Measurements from ENCODE around the gene LMX1B.

LMX1B gene

DNA sequence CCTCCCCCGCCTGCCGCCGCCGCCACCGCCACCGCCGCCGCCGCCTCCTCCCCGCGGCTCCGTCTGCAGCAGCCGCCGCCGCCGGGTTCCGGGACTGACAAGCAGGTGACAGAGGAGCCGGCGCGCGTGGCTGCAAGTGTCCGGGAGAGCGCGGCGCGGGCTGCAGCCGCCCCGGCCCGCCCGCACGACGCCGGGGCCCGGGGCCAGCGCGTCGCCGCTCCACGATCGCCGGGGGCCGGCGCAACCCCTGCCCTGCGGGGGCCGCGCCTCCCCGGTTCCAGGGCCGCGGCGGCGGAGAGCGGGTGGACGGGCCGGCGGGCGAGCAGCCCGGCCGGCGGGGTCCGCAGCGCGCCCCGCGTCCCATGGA, 343 bp downstream of the LMX1B start:
- peaks cover 3% of the 10 kb centered on the region for H3K4me1 ChIP-seq
- peaks cover 98% of the 10 kb centered on the region for H3K27me3 ChIP-seq
- TF ChIP-seq, protein P1, sequence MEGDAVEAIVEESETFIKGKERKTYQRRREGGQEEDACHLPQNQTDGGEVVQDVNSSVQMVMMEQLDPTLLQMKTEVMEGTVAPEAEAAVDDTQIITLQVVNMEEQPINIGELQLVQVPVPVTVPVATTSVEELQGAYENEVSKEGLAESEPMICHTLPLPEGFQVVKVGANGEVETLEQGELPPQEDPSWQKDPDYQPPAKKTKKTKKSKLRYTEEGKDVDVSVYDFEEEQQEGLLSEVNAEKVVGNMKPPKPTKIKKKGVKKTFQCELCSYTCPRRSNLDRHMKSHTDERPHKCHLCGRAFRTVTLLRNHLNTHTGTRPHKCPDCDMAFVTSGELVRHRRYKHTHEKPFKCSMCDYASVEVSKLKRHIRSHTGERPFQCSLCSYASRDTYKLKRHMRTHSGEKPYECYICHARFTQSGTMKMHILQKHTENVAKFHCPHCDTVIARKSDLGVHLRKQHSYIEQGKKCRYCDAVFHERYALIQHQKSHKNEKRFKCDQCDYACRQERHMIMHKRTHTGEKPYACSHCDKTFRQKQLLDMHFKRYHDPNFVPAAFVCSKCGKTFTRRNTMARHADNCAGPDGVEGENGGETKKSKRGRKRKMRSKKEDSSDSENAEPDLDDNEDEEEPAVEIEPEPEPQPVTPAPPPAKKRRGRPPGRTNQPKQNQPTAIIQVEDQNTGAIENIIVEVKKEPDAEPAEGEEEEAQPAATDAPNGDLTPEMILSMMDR (IDR thresholded peaks at IDR 0.05; ENCODE audit: low read depth, low read length): no peak
- H3K4me3 ChIP-seq (ENCODE audit: low read depth, low read length): no peak overlapping the region
- no peaks in the 10 kb centered on the region for H3K36me3 ChIP-seq
- H3K9me3 ChIP-seq: no peaks in the 10 kb centered on the region
- no peak for DNase-seq

DNA sequence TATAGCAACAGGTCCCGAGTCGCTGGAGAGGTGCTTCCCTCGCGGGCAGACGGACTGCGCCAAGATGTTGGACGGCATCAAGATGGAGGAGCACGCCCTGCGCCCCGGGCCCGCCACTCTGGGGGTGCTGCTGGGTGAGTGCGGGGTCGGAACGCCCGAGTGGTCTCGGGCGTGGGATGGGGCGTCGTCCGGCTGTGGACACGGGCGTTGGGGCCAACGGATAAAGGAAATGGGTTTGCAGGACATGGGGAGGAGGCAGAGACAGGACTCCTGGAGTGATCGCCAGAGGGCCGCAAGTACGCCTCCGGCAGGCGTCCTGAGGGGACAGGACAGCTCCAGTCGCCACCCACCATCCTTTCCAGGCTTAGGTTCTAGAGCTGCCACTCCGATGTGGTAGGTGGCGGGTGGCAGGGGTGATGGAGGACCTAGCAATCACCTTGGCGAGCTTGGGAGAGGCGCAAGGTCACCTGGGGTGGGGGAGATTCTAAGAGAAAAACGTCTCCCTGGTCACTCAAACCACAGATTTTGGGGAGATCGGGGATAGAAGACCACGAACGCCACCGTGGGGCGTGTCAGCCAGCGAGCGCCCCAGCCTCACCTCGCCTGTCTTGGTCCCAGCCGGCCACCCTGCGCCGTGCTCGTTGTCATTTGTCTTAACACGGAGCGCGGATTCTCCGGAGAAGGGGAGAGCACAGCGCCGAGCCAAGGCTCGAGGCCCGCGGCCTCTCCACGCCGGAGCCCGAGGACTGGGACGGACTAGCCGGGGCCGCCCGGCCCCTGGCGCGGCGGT, 922 bp downstream of the LMX1B start:
- TF ChIP-seq, protein P1 (IDR thresholded peaks at IDR 0.05; ENCODE audit: low read depth, low read length): no peak
- Histone ChIP-seq H3K9me3 (no peaks in the 10 kb centered on the region), H3K4me3 (ENCODE audit: low read depth, low read length) (no peak overlapping the region), H3K27me3 (peaks cover 98% of the 10 kb centered on the region), H3K4me1 (peaks cover 3% of the 10 kb centered on the region), H3K36me3 (no peaks in the 10 kb centered on the region)
- no peak for DNase-seq

DNA sequence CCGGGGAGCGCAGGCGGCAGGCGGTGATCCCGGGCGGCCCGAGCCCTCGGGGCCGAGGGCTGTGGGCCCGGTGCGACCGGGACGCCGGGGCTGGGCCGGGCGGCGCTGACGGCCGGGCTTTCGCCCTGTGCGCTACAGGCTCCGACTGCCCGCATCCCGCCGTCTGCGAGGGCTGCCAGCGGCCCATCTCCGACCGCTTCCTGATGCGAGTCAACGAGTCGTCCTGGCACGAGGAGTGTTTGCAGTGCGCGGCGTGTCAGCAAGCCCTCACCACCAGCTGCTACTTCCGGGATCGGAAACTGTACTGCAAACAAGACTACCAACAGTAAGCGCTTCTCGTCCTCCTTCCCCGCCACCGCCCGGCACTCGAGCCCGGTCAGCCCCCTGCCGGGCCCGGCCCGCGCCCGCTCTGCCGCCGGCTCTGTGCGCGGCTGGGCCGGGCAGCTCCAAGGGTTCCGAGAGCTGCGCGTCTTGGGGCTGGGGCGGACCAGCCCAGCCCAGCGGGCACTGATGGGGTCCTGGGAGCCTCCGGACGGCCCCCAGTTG, 1.6 kb downstream of the LMX1B start:
- no peak for DNase-seq
- Histone ChIP-seq H3K36me3 (no peaks in the 10 kb centered on the region), H3K27me3 (peaks cover 98% of the 10 kb centered on the region), H3K9me3 (no peaks in the 10 kb centered on the region), H3K4me3 (ENCODE audit: low read depth, low read length) (no peak overlapping the region), H3K4me1 (peaks cover 3% of the 10 kb centered on the region)
- TF ChIP-seq, protein P1 (IDR thresholded peaks at IDR 0.05; ENCODE audit: low read depth, low read length): no peak

DNA sequence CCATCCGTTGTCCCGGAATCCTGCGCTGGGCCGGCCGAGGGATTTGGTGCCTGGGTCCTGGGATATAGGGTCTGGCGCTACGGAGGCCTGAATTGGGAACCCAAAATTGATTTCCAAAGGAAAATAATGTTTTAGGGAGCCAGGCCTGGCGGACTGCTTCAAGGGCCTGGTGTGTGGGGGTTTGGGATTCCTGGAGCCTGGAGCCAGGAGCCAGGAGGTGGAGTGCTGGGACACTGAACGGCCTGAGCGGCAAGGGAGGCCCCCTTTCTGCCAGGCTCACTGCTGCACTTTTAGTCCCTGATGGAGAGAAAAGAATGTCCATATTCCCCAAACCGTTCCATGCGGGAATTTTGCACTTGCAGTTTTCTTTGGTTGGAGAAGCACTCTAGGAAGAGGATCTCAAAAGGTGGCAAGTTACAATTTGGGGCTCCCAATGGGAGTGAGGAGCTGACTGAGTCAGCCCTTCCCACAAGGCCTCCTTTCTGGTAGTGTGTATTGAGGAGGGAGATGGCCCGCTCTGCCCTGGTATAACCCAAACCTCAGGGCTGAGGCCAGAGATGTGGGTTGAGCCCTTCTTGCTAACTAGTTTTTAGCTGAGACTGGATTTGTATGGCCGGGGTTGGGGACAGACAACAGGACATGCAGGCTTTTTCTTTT, 2.2 kb downstream of the LMX1B start:
- Histone ChIP-seq H3K36me3 (no peaks in the 10 kb centered on the region), H3K9me3 (no peaks in the 10 kb centered on the region), H3K27me3 (peaks cover 98% of the 10 kb centered on the region), H3K4me3 (ENCODE audit: low read depth, low read length) (no peak overlapping the region), H3K4me1 (peaks cover 3% of the 10 kb centered on the region)
- TF ChIP-seq, protein P1 (IDR thresholded peaks at IDR 0.05; ENCODE audit: low read depth, low read length): no peak
- DNase-seq: no peak

DNA sequence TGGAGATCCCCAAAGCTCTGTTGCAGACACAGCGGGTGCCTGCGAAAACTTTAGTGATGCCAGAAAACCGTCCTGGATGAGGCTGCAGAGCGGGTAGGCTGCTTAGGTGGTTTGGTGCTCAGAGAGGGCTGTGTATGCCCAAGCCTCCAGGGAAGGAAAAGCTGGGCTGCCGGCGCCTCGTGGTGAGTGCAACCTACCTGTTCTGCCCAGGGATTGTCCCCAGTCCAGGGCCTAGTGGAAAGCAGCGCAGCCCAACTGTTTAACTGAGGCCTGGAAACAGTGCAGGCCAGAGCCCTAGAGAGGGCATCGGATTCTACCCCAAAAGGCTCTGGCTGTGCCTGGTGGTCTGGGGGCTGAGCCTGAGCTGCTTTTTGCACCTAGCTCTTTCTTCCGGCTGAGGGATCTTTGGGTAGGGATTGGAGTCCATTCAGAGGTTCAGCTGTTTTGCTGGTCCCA, 2.8 kb downstream of the LMX1B start:
- no peak overlapping the region for H3K4me3 ChIP-seq (ENCODE audit: low read depth, low read length)
- DNase-seq: no peak

More for the DNA sequence above, 2.8 kb downstream of the LMX1B start:
- H3K36me3 ChIP-seq: no peaks in the 10 kb centered on the region
- H3K9me3 ChIP-seq: no peaks in the 10 kb centered on the region
- H3K27me3 ChIP-seq: peaks cover 98% of the 10 kb centered on the region
- TF ChIP-seq, protein P1 (IDR thresholded peaks at IDR 0.05; ENCODE audit: low read depth, low read length): no peak
- no peaks in the 10 kb centered on the region; the same call in 1 of the 2 replicates for H3K4me1 ChIP-seq

Measured in BE2C (cell line).